GM19099 (cell line): Measurements from ENCODE around the gene RRP8.

Experiments used
- POLR2A ChIP-seq: IDR thresholded peaks from 3 replicates; pipeline ENCODE4 v1.6.1; 2011; ENCODE audit warnings: low read depth; ENCODE audit not compliant: insufficient read length; ENCODE audit errors: extremely low read depth

RRP8 gene

GRCh38 chr11:6601041-6601461, 2.4 kb downstream of the RRP8 start:
- no peak for TF ChIP-seq POLR2A

GRCh38 chr11:6599881-6600390, 3.5 kb downstream of the RRP8 start:
- TF ChIP-seq POLR2A, result no peak

- TF ChIP-seq POLR2A, result no peak
Measured at GRCh38 chr11:6599449-6599848, 4.0 kb downstream of the RRP8 start.

DNA sequence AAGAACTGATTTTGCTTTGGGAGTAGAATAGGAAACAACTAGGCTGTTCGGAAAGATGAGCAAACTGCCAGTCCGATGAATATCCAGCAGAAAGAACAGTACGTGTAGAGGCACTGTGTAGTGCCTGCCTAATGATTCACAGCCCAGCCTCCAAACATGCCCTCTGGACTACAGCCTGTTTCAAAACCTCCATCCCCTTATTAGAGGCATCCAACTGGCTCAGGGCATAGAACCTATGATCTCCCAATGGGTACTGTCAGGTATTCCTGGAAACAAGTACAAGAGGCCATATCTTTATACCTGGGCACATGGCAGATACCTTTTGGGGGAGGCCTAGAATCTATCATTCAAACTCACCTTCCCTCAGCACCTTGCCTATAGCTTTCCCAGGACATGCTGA, 4.9 kb downstream of the RRP8 start:
- no peak for TF ChIP-seq POLR2A

- no peak for TF ChIP-seq POLR2A
Measured at GRCh38 chr11:6596239-6596877, 7.1 kb downstream of the RRP8 start.

- TF ChIP-seq POLR2A, result no peak
Measured at GRCh38 chr11:6594142-6594768, 9.2 kb downstream of the RRP8 start.

DNA sequence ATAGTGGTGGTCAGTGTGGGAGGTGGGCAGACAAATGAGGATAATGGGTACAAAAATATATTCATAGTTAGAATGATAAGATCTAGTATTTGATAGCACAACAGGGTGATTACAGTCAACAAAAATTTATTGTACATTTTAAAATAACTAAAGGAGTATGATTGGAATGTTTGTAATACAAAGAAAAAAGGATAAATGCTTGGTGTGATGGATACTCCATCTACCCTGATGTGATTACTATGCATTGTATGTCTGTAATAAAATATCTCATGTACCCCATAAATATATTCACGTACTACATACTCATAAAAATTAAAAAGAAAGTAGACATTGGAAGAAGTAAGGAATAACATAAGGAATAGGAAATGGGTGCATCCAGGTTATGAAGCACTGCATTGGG, 15.4 kb downstream of the RRP8 start:
- TF ChIP-seq POLR2A, result no peak

- no peak for TF ChIP-seq POLR2A
Measured at GRCh38 chr11:6587360-6587953, 16.0 kb downstream of the RRP8 start.

DNA sequence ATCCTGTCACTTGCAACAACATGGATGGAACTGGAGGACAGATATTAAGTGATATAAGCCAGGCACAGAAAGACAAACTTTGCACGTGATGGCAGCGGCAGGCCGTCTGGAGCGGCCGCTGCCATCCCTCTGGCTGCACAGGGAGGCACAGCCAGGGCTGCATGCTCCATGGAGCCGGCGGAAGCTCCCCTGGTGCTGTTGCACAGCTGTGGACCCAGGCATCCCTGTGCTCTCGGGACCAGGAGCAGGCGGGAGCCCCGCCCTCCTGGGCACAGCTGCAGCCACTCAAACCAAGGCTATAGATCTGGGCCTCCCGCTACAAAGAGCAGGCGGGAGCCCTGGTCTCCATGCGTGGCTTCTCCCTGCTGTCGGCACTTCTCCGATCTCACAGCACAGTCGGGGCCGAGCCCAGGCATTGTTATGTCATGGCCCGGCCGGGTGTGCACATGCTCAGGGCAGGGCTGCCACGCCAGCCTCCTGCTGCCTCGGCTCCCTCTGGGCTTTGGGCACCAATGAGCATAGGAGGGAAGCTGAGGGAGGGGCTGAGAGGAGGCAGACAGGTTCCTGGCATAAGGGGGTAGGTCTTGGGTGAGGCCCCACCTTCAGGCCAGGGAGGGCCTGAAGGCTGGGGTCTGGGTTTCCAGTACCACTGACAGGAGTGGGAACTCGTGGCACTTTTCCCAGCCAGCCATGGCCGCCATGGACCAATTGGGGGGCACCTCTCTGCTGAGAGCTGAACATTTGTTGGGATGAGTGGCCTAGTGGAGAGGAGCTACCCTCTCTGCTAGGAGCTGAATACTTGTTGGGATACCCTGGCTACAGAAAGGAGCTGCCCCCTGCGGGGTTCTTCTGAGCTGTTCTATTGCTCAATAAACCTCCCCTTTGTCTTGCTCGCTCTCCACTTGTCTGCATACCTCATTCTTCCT, 16.7 kb downstream of the RRP8 start:
- TF ChIP-seq POLR2A, result no peak

GRCh38 chr11:6584528-6584927, 18.9 kb downstream of the RRP8 start:
- no peak for TF ChIP-seq POLR2A

DNA sequence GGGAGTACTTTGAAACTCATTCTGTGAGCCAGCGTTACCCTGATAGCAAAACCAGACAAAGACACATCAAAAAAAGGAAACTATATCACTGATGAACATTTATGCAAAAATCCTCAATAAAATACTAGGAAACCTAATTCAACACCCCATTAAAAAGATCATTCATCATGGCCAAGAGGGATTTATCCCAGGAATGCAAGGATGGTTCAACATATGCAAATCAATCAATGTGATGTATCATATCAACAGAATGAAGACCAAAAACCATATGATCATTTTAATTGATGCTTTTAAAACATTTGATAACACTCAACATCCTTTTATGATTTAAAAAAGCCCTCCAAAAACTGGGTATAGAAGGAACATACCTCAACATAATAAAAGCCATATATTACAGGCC, 19.8 kb downstream of the RRP8 start:
- TF ChIP-seq POLR2A, result no peak

GRCh38 chr11:6579681-6580080, 23.7 kb downstream of the RRP8 start:
- no peak for TF ChIP-seq POLR2A

DNA sequence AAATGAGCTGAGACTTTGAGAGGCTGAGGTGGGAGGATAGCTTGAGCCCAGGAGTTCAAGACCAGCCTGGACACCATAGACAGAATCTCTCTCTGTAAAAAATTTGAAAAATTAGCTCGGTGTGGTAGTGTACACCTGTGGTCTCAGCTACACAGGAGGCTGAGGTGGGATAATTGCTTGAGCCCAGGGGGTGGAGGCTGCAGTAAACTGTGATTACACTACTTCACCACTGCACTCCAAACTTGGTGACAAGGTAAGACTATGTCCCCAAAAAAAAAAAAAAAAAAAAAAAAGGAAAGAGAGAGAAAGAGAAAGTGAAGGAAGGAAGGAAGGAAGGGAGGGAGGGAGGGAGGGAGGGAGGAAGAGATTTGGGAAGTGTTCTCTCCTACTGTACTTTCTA, 25.3 kb downstream of the RRP8 start:
- TF ChIP-seq POLR2A, result no peak

DNA sequence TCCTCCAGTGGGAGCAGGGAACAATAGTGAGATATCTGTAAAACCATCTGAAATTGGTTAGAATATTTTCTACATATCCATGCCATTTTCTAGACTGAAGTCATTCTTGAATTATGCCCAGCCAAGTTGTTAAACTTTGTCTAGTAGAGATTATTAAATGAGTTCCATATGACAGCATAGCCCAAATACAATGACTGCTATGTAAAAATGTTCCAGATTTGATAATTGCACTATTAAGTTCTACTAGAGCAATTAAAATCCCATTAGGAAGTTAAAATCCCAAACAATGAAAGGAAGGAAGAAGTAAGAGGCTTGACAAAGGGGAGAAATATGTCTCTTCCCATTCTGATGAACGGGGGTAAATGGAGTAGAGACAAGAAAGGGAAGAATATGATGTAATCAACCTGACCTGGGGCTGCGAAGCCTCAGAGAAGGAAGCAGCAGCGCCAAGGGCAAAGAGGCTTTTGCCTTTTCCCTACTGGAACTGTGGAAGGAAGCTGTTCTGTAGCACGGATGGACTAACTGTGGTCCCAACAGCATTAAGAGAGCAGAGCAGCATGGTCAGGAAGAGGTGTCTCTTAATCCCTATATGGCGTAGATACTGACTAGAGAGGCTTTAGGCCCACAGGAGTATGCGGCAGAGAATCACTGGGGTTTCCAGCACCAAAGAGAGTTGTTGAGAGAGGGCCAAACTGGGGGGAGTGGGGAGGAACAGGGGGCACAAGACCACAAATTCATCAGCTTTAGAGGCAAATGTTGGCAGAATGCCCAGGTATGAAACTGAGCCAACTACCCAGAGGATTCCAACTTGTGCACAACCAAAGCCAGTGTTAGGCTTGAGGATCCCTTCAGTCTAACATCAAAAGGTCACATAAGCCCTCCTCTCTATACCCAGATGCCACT, 26.7 kb downstream of the RRP8 start:
- no peak for TF ChIP-seq POLR2A
